Karpas-422 (cell line): ENCODE results near the gene STOML1. TPM values are rescaled to one million over a fixed set of nuclear protein-coding genes. Genes with fewer than 3 reads are reported as not detected.

Source experiments
- DNase-seq: peaks from one replicate; pipeline ENCODE4 v3.0.0-alpha.2; 2015
- H2AFZ ChIP-seq: fragments of 200-600 bp; sonication (generic); 2 replicates; pipeline ENCODE4 v1.6.1; 2014; ENCODE audit warnings: antibody characterized with exemption, low read length, mixed read lengths
- H3K27ac ChIP-seq: fragments of 200-600 bp; sonication (generic); 2 replicates; pipeline ENCODE4 v1.5.1; 2014; ENCODE audit warnings: mild to moderate bottlenecking, low read length, moderate library complexity
- H3K27me3 ChIP-seq: fragments of 200-600 bp; sonication (generic); 2 replicates; pipeline ENCODE4 v1.6.1; 2014; ENCODE audit warnings: low read length, mixed read lengths
- H3K36me3 ChIP-seq: fragments of 200-600 bp; sonication (generic); 2 replicates; pipeline ENCODE4 v1.6.1; 2014; ENCODE audit warnings: low read length, mixed read lengths; ENCODE audit not compliant: insufficient read depth
- H3K4me1 ChIP-seq: fragments of 200-600 bp; sonication (generic); 2 replicates; pipeline ENCODE4 v1.6.1; 2014; ENCODE audit warnings: mild to moderate bottlenecking, low read length, mixed read lengths
- H3K4me2 ChIP-seq: fragments of 200-600 bp; sonication (generic); 2 replicates; pipeline ENCODE4 v1.6.1; 2014; ENCODE audit warnings: low read length, low read depth, mild to moderate bottlenecking; ENCODE audit not compliant: poor library complexity, severe bottlenecking
- H3K4me3 ChIP-seq: fragments of 200-600 bp; sonication (generic); 2 replicates; pipeline ENCODE4 v1.5.1; 2014; ENCODE audit warnings: mild to moderate bottlenecking, antibody characterized with exemption, low read length, mixed read lengths
- H3K79me2 ChIP-seq: fragments of 200-600 bp; sonication (generic); 2 replicates; pipeline ENCODE4 v1.6.1; 2014; ENCODE audit warnings: mild to moderate bottlenecking, low read length, mixed read lengths
- H3K9ac ChIP-seq: fragments of 200-600 bp; sonication (generic); 2 replicates; pipeline ENCODE4 v1.6.0; 2014; ENCODE audit warnings: low read length
- H3K9me2 ChIP-seq: fragments of 200-600 bp; sonication (generic), shearing (Covaris generic); replicated peaks from 2 replicates; pipeline ENCODE4 v1.6.0; 2014; ENCODE audit warnings: mild to moderate bottlenecking, low read length, moderate library complexity; ENCODE audit not compliant: insufficient read depth
- H3K9me3 ChIP-seq: fragments of 300-700, 200-600 bp; sonication (generic); 2 replicates; pipeline ENCODE4 v1.6.1; 2014; ENCODE audit warnings: low read length, mixed read lengths
- H4K20me1 ChIP-seq: fragments of 200-600 bp; sonication (generic); 2 replicates; pipeline ENCODE4 v1.6.1; 2014; ENCODE audit warnings: mild to moderate bottlenecking, antibody characterized with exemption, low read length, low read depth; ENCODE audit not compliant: insufficient read depth
- total RNA-seq: library from RNA; depleted of rRNA; stranded (reverse); fragments of >200 nt; shearing (Covaris generic); gene quantifications from 2 replicates; pipeline ENCODE4 v1.2.3, GENCODE V29; 2014; ENCODE audit warnings: low replicate concordance

The STOML1 gene
- total RNA-seq, 1 experiment from 2014 or later: 2.3 TPM

GRCh38 chr15:73957785-73958184 lies 34.3 kb downstream of the STOML1 start:
- H3K9me3 ChIP-seq: no peaks in the 10 kb centered on the region
- no peaks in the 10 kb centered on the region for H3K4me1 ChIP-seq
- H3K36me3 ChIP-seq: no peaks in the 10 kb centered on the region
- no peak overlapping the region for H2AFZ ChIP-seq
- no peak overlapping the region for H3K9ac ChIP-seq
- H3K27ac ChIP-seq: no peak overlapping the region
- no peaks in the 10 kb centered on the region for H3K79me2 ChIP-seq
- no peak overlapping the region for H3K4me2 ChIP-seq
- DNase-seq: no peak
- H3K4me3 ChIP-seq: no peak overlapping the region
- no peaks in the 10 kb centered on the region for H3K27me3 ChIP-seq
- no peaks in the 10 kb centered on the region for H4K20me1 ChIP-seq
- H3K9me2 ChIP-seq: no peaks in the 10 kb centered on the region

- Histone ChIP-seq H2AFZ (no peak overlapping the region), H3K27ac (no peak overlapping the region), H3K4me2 (no peak overlapping the region), H3K9me3 (no peaks in the 10 kb centered on the region), H3K4me1 (no peaks in the 10 kb centered on the region), H3K9ac (no peak overlapping the region), H3K9me2 (no peaks in the 10 kb centered on the region), H3K36me3 (no peaks in the 10 kb centered on the region), H3K4me3 (no peak overlapping the region), H3K27me3 (no peaks in the 10 kb centered on the region), H4K20me1 (no peaks in the 10 kb centered on the region), H3K79me2 (no peaks in the 10 kb centered on the region)
- DNase-seq: no peak
Measured at GRCh38 chr15:73957276-73957675, 34.8 kb downstream of the STOML1 start.

GRCh38 chr15:73956743-73957135 lies 35.4 kb downstream of the STOML1 start:
- Histone ChIP-seq H3K9me3 (no peaks in the 10 kb centered on the region), H3K4me2 (no peak overlapping the region), H2AFZ (no peak overlapping the region), H3K36me3 (no peaks in the 10 kb centered on the region), H3K9ac (no peak overlapping the region), H3K9me2 (no peaks in the 10 kb centered on the region), H3K79me2 (no peaks in the 10 kb centered on the region), H3K27ac (no peak overlapping the region), H3K4me1 (no peaks in the 10 kb centered on the region), H3K27me3 (no peaks in the 10 kb centered on the region), H4K20me1 (no peaks in the 10 kb centered on the region), H3K4me3 (no peak overlapping the region)
- no peak for DNase-seq

- no peak overlapping the region for H3K9ac ChIP-seq
- no peaks in the 10 kb centered on the region for H3K27me3 ChIP-seq
- no peaks in the 10 kb centered on the region for H3K36me3 ChIP-seq
- no peak overlapping the region for H3K4me3 ChIP-seq
- H3K9me3 ChIP-seq: no peaks in the 10 kb centered on the region
- no peaks in the 10 kb centered on the region; the same call in 1 of the 2 replicates for H3K4me1 ChIP-seq
- H2AFZ ChIP-seq: no peak overlapping the region
- no peak overlapping the region for H3K27ac ChIP-seq
- no peaks in the 10 kb centered on the region for H4K20me1 ChIP-seq
- no peak for DNase-seq
- no peaks in the 10 kb centered on the region for H3K9me2 ChIP-seq
- no peak overlapping the region for H3K4me2 ChIP-seq
- H3K79me2 ChIP-seq: no peaks in the 10 kb centered on the region
Measured at GRCh38 chr15:73955861-73956742, 36.0 kb downstream of the STOML1 start.

GRCh38 chr15:73955326-73955725 lies 36.8 kb downstream of the STOML1 start:
- H3K9me3 ChIP-seq: no peaks in the 10 kb centered on the region
- H3K4me1 ChIP-seq: no peaks in the 10 kb centered on the region; the same call in 1 of the 2 replicates
- no peak overlapping the region for H3K27ac ChIP-seq
- no peak overlapping the region for H3K4me3 ChIP-seq
- H3K27me3 ChIP-seq: no peaks in the 10 kb centered on the region
- no peak overlapping the region for H2AFZ ChIP-seq
- no peaks in the 10 kb centered on the region for H4K20me1 ChIP-seq
- no peaks in the 10 kb centered on the region for H3K36me3 ChIP-seq
- H3K79me2 ChIP-seq: no peaks in the 10 kb centered on the region
- no peak overlapping the region for H3K9ac ChIP-seq
- no peak overlapping the region for H3K4me2 ChIP-seq
- H3K9me2 ChIP-seq: no peaks in the 10 kb centered on the region
- no peak for DNase-seq

- no peaks in the 10 kb centered on the region for H3K9me3 ChIP-seq
- no peaks in the 10 kb centered on the region for H3K79me2 ChIP-seq
- no peak for DNase-seq
- no peaks in the 10 kb centered on the region for H3K36me3 ChIP-seq
- H3K27me3 ChIP-seq: no peaks in the 10 kb centered on the region
- H3K9me2 ChIP-seq: no peaks in the 10 kb centered on the region
- H3K9ac ChIP-seq: no peak overlapping the region
- no peaks in the 10 kb centered on the region; the same call in 1 of the 2 replicates for H3K4me1 ChIP-seq
- H3K4me3 ChIP-seq: no peak overlapping the region
- no peak overlapping the region for H2AFZ ChIP-seq
- H3K4me2 ChIP-seq: no peak overlapping the region
- H3K27ac ChIP-seq: no peak overlapping the region
- H4K20me1 ChIP-seq: no peaks in the 10 kb centered on the region
Measured at GRCh38 chr15:73954188-73955145, 37.6 kb downstream of the STOML1 start.

- Histone ChIP-seq H3K9me2 (no peaks in the 10 kb centered on the region), H3K27ac (no peak overlapping the region), H3K36me3 (no peaks in the 10 kb centered on the region), H3K9me3 (no peaks in the 10 kb centered on the region), H3K4me2 (no peak overlapping the region), H2AFZ (no peak overlapping the region), H3K4me3 (no peak overlapping the region), H3K9ac (no peak overlapping the region), H3K79me2 (no peaks in the 10 kb centered on the region), H3K4me1 (no peaks in the 10 kb centered on the region; the same call in 1 of the 2 replicates), H4K20me1 (no peaks in the 10 kb centered on the region), H3K27me3 (no peaks in the 10 kb centered on the region)
- no peak for DNase-seq
Measured at GRCh38 chr15:73952913-73953750, 39.0 kb downstream of the STOML1 start.
